ENCODE measurements around the gene BPIFB6.

GRCh38 chr20:33009214-33010132 is 22.0 kb upstream of the BPIFB6 start:
- TF ChIP-seq, protein P1, sequence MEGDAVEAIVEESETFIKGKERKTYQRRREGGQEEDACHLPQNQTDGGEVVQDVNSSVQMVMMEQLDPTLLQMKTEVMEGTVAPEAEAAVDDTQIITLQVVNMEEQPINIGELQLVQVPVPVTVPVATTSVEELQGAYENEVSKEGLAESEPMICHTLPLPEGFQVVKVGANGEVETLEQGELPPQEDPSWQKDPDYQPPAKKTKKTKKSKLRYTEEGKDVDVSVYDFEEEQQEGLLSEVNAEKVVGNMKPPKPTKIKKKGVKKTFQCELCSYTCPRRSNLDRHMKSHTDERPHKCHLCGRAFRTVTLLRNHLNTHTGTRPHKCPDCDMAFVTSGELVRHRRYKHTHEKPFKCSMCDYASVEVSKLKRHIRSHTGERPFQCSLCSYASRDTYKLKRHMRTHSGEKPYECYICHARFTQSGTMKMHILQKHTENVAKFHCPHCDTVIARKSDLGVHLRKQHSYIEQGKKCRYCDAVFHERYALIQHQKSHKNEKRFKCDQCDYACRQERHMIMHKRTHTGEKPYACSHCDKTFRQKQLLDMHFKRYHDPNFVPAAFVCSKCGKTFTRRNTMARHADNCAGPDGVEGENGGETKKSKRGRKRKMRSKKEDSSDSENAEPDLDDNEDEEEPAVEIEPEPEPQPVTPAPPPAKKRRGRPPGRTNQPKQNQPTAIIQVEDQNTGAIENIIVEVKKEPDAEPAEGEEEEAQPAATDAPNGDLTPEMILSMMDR (conservative IDR thresholded peaks at IDR 0.05; ENCODE audit: low read depth, low read length) = no peak
- TF ChIP-seq EZH2 (IDR thresholded peaks at IDR 0.05; ENCODE audit: low read length, unreplicated experiment) (no peak), EZH2phosphoT487 (IDR thresholded peaks at IDR 0.05; ENCODE audit: borderline replicate concordance, low read length) (no peak)

Measured in PC-3 (cell line).